ENCODE results near the gene KAZN.
A peak's percentile ranks its signal among the peaks of the same experiment; 100 is the strongest.

The KAZN gene

GRCh38 chr1:14812189-14812588 lies 213.7 kb downstream of the KAZN start:
- H3K4me3 ChIP-seq (ENCODE audit: low read depth, low read length), result no peak overlapping the region
- H3K4me1 ChIP-seq (ENCODE audit: control insufficient read depth in 1 of 2, insufficient read depth in 2 of 2, low read length in 2 of 2), result peaks cover 3 to 7% of the 10 kb centered on the region in 2 experiments
- H2AFZ ChIP-seq (ENCODE audit: insufficient read depth, low read length, poor library complexity), result no peak overlapping the region
- no peaks in the 10 kb centered on the region for H3K36me3 ChIP-seq (ENCODE audit: control insufficient read depth in 1 of 2, insufficient read depth in 2 of 2, low read length in 2 of 2)
- H2BK120ac ChIP-seq (ENCODE audit: insufficient read depth, low read length, poor library complexity), result no peak overlapping the region
- H3K4me2 ChIP-seq (ENCODE audit: low read length), result no peak overlapping the region
- no peak overlapping the region for H3K9ac ChIP-seq (ENCODE audit: low read length)
- H4K8ac ChIP-seq (ENCODE audit: low read depth, low read length), result no peak overlapping the region
- no peak overlapping the region for H3K27ac ChIP-seq (ENCODE audit: low read depth, low read length)
- H3K27me3 ChIP-seq (ENCODE audit: insufficient read depth, low read length), result no peaks in the 10 kb centered on the region
- H2BK5ac ChIP-seq (ENCODE audit: low read depth, low read length, poor library complexity), result no peak overlapping the region
- no peak overlapping the region for H3K14ac ChIP-seq (ENCODE audit: low read length)
- H3K23ac ChIP-seq (ENCODE audit: low read length), result no peak overlapping the region
- H4K12ac ChIP-seq (ENCODE audit: low read depth, low read length), result no peak overlapping the region
- no peak overlapping the region for H3K18ac ChIP-seq (ENCODE audit: low read length)
- WGBS (ENCODE audit: extremely low coverage, insufficient coverage, insufficient read length), result no CpG with 5 or more reads among the region's 4 CpGs
- no peak overlapping the region for H4K91ac ChIP-seq (ENCODE audit: low read depth, low read length)
- no peak overlapping the region for H2AK5ac ChIP-seq (ENCODE audit: low read length)
- H3K79me2 ChIP-seq (ENCODE audit: control insufficient read depth, insufficient read depth, low read length, poor library complexity), result no peaks in the 10 kb centered on the region
- peaks cover 5% of the 10 kb centered on the region for H3K9me3 ChIP-seq (ENCODE audit: insufficient read depth, low read depth, low read length)
- no peak overlapping the region for H3K4ac ChIP-seq (ENCODE audit: low read depth, low read length)
- no peak overlapping the region for H2BK12ac ChIP-seq (ENCODE audit: low read length)
- no peaks in the 10 kb centered on the region for H3K79me1 ChIP-seq (ENCODE audit: low read length)
- DNase-seq, result peak; percentile 13 to 70

- Histone ChIP-seq H4K8ac (ENCODE audit: low read depth, low read length) (no peak overlapping the region), H3K9me3 (ENCODE audit: insufficient read depth, low read depth, low read length) (no peaks in the 10 kb centered on the region), H3K27me3 (ENCODE audit: insufficient read depth, low read length) (no peaks in the 10 kb centered on the region), H2BK120ac (ENCODE audit: insufficient read depth, low read length, poor library complexity) (no peak overlapping the region), H3K4me3 (ENCODE audit: low read depth, low read length) (no peak overlapping the region), H3K18ac (ENCODE audit: low read length) (no peak overlapping the region), H3K4me2 (ENCODE audit: low read length) (no peak overlapping the region), H2AK5ac (ENCODE audit: low read length) (no peak overlapping the region), H3K4ac (ENCODE audit: low read depth, low read length) (no peak overlapping the region), H4K91ac (ENCODE audit: low read depth, low read length) (no peak overlapping the region), H3K27ac (ENCODE audit: low read depth, low read length) (no peak overlapping the region), H2AFZ (ENCODE audit: insufficient read depth, low read length, poor library complexity) (no peak overlapping the region), H3K79me1 (ENCODE audit: low read length) (no peaks in the 10 kb centered on the region), H3K23ac (ENCODE audit: low read length) (no peak overlapping the region), H3K79me2 (ENCODE audit: control insufficient read depth, insufficient read depth, low read length, poor library complexity) (no peaks in the 10 kb centered on the region), H4K12ac (ENCODE audit: low read depth, low read length) (no peak overlapping the region), H2BK5ac (ENCODE audit: low read depth, low read length, poor library complexity) (no peak overlapping the region), H2BK12ac (ENCODE audit: low read length) (no peak overlapping the region), H3K9ac (ENCODE audit: low read length) (no peak overlapping the region), H3K4me1 (ENCODE audit: control insufficient read depth in 1 of 2, insufficient read depth in 2 of 2, low read length in 2 of 2) (peaks cover 3 to 7% of the 10 kb centered on the region in 2 experiments), H3K14ac (ENCODE audit: low read length) (no peak overlapping the region), H3K36me3 (ENCODE audit: control insufficient read depth in 1 of 2, insufficient read depth in 2 of 2, low read length in 2 of 2) (no peaks in the 10 kb centered on the region)
- DNase-seq, result no peak
- no CpG with 5 or more reads among the region's 7 CpGs for WGBS (ENCODE audit: extremely low coverage, insufficient coverage, insufficient read length)
Observed at GRCh38 chr1:14815175-14815877, 216.8 kb downstream of the KAZN start.

- Histone ChIP-seq H3K4me3 (ENCODE audit: low read depth, low read length) (no peak overlapping the region), H4K91ac (ENCODE audit: low read depth, low read length) (no peak overlapping the region), H2BK12ac (ENCODE audit: low read length) (no peak overlapping the region), H3K9me3 (ENCODE audit: insufficient read depth, low read depth, low read length) (no peaks in the 10 kb centered on the region), H4K8ac (ENCODE audit: low read depth, low read length) (no peak overlapping the region), H2BK120ac (ENCODE audit: insufficient read depth, low read length, poor library complexity) (no peak overlapping the region), H2AK5ac (ENCODE audit: low read length) (no peak overlapping the region), H3K14ac (ENCODE audit: low read length) (no peak overlapping the region), H3K79me1 (ENCODE audit: low read length) (no peaks in the 10 kb centered on the region), H4K12ac (ENCODE audit: low read depth, low read length) (no peak overlapping the region), H2BK5ac (ENCODE audit: low read depth, low read length, poor library complexity) (no peak overlapping the region), H3K79me2 (ENCODE audit: control insufficient read depth, insufficient read depth, low read length, poor library complexity) (no peaks in the 10 kb centered on the region), H3K4me2 (ENCODE audit: low read length) (no peak overlapping the region), H3K4me1 (ENCODE audit: control insufficient read depth in 1 of 2, insufficient read depth in 2 of 2, low read length in 2 of 2) (peaks cover 0 to 2% of the 10 kb centered on the region in 2 experiments), H3K27me3 (ENCODE audit: insufficient read depth, low read length) (no peaks in the 10 kb centered on the region), H3K36me3 (ENCODE audit: control insufficient read depth in 1 of 2, insufficient read depth in 2 of 2, low read length in 2 of 2) (no peaks in the 10 kb centered on the region), H3K9ac (ENCODE audit: low read length) (no peak overlapping the region), H3K4ac (ENCODE audit: low read depth, low read length) (no peak overlapping the region), H2AFZ (ENCODE audit: insufficient read depth, low read length, poor library complexity) (no peak overlapping the region), H3K18ac (ENCODE audit: low read length) (no peak overlapping the region), H3K27ac (ENCODE audit: low read depth, low read length) (no peak overlapping the region), H3K23ac (ENCODE audit: low read length) (no peak overlapping the region)
- no CpG with 5 or more reads among the region's 8 CpGs for WGBS (ENCODE audit: extremely low coverage, insufficient coverage, insufficient read length)
- peak; percentile 45 to 71 for DNase-seq
Observed at GRCh38 chr1:14817223-14818170, 219.0 kb downstream of the KAZN start.

GRCh38 chr1:14820295-14821085 lies 222.0 kb downstream of the KAZN start:
- no peak overlapping the region for H3K27ac ChIP-seq (ENCODE audit: low read depth, low read length)

More at GRCh38 chr1:14820295-14821085, 222.0 kb downstream of the KAZN start:
- no peak overlapping the region for H2BK12ac ChIP-seq (ENCODE audit: low read length)
- no peak for DNase-seq
- no peak overlapping the region for H4K8ac ChIP-seq (ENCODE audit: low read depth, low read length)
- no peak overlapping the region for H3K9ac ChIP-seq (ENCODE audit: low read length)
- H4K12ac ChIP-seq (ENCODE audit: low read depth, low read length), result no peak overlapping the region
- H3K4me2 ChIP-seq (ENCODE audit: low read length), result no peak overlapping the region
- no peak overlapping the region for H3K4ac ChIP-seq (ENCODE audit: low read depth, low read length)
- H2BK120ac ChIP-seq (ENCODE audit: insufficient read depth, low read length, poor library complexity), result no peak overlapping the region
- H3K79me2 ChIP-seq (ENCODE audit: control insufficient read depth, insufficient read depth, low read length, poor library complexity), result no peaks in the 10 kb centered on the region
- no peak overlapping the region for H3K4me3 ChIP-seq (ENCODE audit: low read depth, low read length)
- no peaks in the 10 kb centered on the region for H3K4me1 ChIP-seq (ENCODE audit: control insufficient read depth in 1 of 2, insufficient read depth in 2 of 2, low read length in 2 of 2)
- WGBS (ENCODE audit: extremely low coverage, insufficient coverage, insufficient read length), result no CpG with 5 or more reads among the region's 18 CpGs
- no peak overlapping the region for H2BK5ac ChIP-seq (ENCODE audit: low read depth, low read length, poor library complexity)
- H2AFZ ChIP-seq (ENCODE audit: insufficient read depth, low read length, poor library complexity), result no peak overlapping the region
- no peak overlapping the region for H3K23ac ChIP-seq (ENCODE audit: low read length)
- no peak overlapping the region for H2AK5ac ChIP-seq (ENCODE audit: low read length)
- no peak overlapping the region for H4K91ac ChIP-seq (ENCODE audit: low read depth, low read length)
- no peak overlapping the region for H3K14ac ChIP-seq (ENCODE audit: low read length)
- H3K9me3 ChIP-seq (ENCODE audit: insufficient read depth, low read depth, low read length), result no peaks in the 10 kb centered on the region
- H3K27me3 ChIP-seq (ENCODE audit: insufficient read depth, low read length), result no peaks in the 10 kb centered on the region
- no peaks in the 10 kb centered on the region for H3K79me1 ChIP-seq (ENCODE audit: low read length)
- no peak overlapping the region for H3K18ac ChIP-seq (ENCODE audit: low read length)
- H3K36me3 ChIP-seq (ENCODE audit: control insufficient read depth in 1 of 2, insufficient read depth in 2 of 2, low read length in 2 of 2), result no peaks in the 10 kb centered on the region
